HCT116 (cell line): ENCODE data around the gene CTLA4.

Source experiments
- CTCF ChIP-seq, 3 experiments: fragments of 200-600 bp in 1 of 3; sonication (generic) in 1 of 3; IDR thresholded peaks in 2 of 3; conservative IDR thresholded peaks in 1 of 3; 2 replicates each; pipeline ENCODE4 v1.5.1; 2012 to 2017; ENCODE audit warnings: low read depth in 2 of 3, low read length in 2 of 3, antibody characterized with exemption in 1 of 3, borderline replicate concordance in 1 of 3, control low read depth in 1 of 3, mild to moderate bottlenecking in 1 of 3, mixed read lengths in 1 of 3, mixed run types in 1 of 3, moderate library complexity in 1 of 3; ENCODE audit not compliant: insufficient read depth in 1 of 3
- EZH2phosphoT487 ChIP-seq: fragments of 200-600 bp; IDR thresholded peaks from 2 replicates; pipeline ENCODE4 v1.6.1; 2018; ENCODE audit warnings: antibody characterized with exemption, borderline replicate concordance
- REST ChIP-seq: IDR thresholded peaks from 2 replicates; pipeline ENCODE4 v1.6.1; 2012; ENCODE audit warnings: low read depth

GRCh38 chr2:203823173-203823572, 44.4 kb upstream of the CTLA4 start:
- TF ChIP-seq EZH2phosphoT487 (no peak), CTCF (IDR thresholded peaks at IDR 0.05 in 2 of 3, conservative IDR thresholded peaks at IDR 0.05 in 1 of 3; ENCODE audit: borderline replicate concordance in 1 of 3, insufficient read depth in 1 of 3, low read depth in 2 of 3, low read length in 2 of 3) (no peak), REST (no peak)
